HL-60 (cell line): ENCODE data around the gene SLC37A3.

Experiments used
- CTCF ChIP-seq: IDR thresholded peaks from one replicate; pipeline ENCODE4 v1.5.1; 2011; ENCODE audit warnings: low read length, control low read depth, inconsistent platforms; ENCODE audit not compliant: insufficient read depth
- POLR2AphosphoS5 ChIP-seq: IDR thresholded peaks from 2 replicates; pipeline ENCODE4 v1.6.1; 2012; ENCODE audit warnings: low read depth
- REST ChIP-seq: IDR thresholded peaks from 2 replicates; pipeline ENCODE4 v1.6.1; 2012; ENCODE audit warnings: low read depth; ENCODE audit not compliant: insufficient replicate concordance
- SPI1 ChIP-seq: IDR thresholded peaks from 2 replicates; pipeline ENCODE4 v1.6.1; 2012; ENCODE audit warnings: low read depth, mild to moderate bottlenecking, borderline replicate concordance

DNA sequence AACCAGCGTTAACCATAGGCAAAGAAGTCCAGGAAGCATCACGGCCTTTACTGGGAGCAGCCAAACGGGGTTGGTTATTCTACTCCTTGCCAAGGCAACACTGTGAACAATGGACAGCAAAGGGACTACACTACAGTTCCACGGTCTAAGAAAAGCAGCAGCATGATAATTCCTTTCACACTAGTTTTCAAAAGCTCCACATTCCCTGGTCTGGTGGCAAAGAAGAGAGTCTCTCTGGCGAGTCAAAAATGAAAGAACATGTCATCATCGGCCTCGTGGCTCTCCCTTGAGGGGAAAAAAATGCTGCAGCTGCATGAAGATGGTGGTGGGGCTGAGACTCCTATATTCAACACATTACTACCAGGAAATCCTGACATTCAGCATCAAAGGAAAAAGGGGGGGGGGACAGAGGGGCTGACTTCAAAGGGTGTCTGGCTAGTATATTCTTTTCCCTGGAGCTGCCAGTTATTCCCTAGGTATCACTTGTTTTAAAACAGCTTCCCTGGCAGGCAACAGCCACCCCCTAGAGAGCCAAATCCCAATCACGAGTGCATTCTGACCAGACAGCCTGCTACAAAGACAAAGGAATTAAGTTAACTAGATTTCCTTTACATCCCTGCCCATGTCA, 49.1 kb downstream of the SLC37A3 start:
- TF ChIP-seq CTCF, result no peak
- no peak for TF ChIP-seq REST
- no peak for TF ChIP-seq SPI1
- TF ChIP-seq POLR2AphosphoS5, result no peak
